Neural progenitor cell (in vitro differentiated cells): ENCODE results near the gene ARHGAP31.

ENCODE experiments used
- CTCF ChIP-seq: fragments of 200-600 bp; sonication (generic); IDR thresholded peaks from 2 replicates; pipeline ENCODE4 v1.5.1; 2017; ENCODE audit warnings: antibody characterized with exemption, mild to moderate bottlenecking
- EZH2 ChIP-seq: fragments of 200-600 bp; sonication (generic); IDR thresholded peaks from 2 replicates; pipeline ENCODE4 v1.6.1; 2017; ENCODE audit warnings: antibody characterized with exemption, mild to moderate bottlenecking, moderate library complexity
- EZH2phosphoT487 ChIP-seq: fragments of 200-600 bp; sonication (generic); IDR thresholded peaks from 2 replicates; pipeline ENCODE4 v1.6.1; 2017; ENCODE audit warnings: antibody characterized with exemption

GRCh38 chr3:119420196-119420595 lies 126.0 kb downstream of the ARHGAP31 start:
- TF ChIP-seq CTCF, result peak; percentile 47
- no peak for TF ChIP-seq EZH2
- TF ChIP-seq EZH2phosphoT487, result no peak
